GM13976 (cell line): Measurements from ENCODE around the gene RUNDC3A.
A peak's percentile ranks its signal among the peaks of the same experiment; 100 is the strongest.

Source experiments
- DNase-seq: peaks from one replicate; pipeline ENCODE4 v3.0.0; 2012; ENCODE audit warnings: low spot score
- in situ Hi-C: fragments of 300-500 bp; cut with MboI; formaldehyde crosslinking; loops from one replicate; pipeline ENCODE4 v1.12.0; 2022; ENCODE audit warnings: low sequenced_read_pairs, mixed read lengths, inconsistent platforms; ENCODE audit not compliant: unreplicated experiment
- TF ChIP-seq, protein P1 (sequence below): IDR thresholded peaks from 2 replicates; pipeline ENCODE4 v1.5.1; 2012; ENCODE audit warnings: borderline replicate concordance, mild to moderate bottlenecking; ENCODE audit not compliant: insufficient read depth; ENCODE audit errors: extremely low read depth, missing control alignments, control extremely low read depth

Gene RUNDC3A

DNA sequence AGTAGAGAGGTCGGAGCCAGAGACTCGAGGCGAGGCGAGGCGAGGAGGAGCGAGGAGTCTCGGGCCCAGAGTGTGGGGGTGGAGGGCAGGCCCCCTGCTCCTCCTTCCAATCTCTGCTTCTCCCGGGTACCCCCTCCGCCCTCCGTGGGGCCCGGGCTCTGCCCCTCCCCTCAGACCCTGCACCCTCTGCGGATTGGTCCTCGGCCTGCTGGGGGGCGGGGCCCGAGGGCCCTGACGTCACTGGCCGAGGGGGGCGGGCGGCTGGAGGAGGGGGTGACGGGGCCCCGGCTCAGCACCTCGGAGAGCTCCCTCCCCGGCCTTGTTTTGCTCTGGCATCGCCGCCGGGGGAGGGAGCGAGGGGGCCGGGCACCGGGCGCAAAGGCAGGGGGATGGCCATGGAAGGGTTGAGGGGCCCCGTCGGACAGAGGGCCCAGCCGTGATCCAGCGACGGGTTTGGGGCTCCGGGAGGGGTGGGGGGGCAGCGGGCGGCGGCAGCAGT is at the start of gene RUNDC3A:
RUNDC3A (plus strand) TSS at position 282 of the 499 bp plus-strand sequence. CDS start 232 bp downstream, outside the sequence.
- peak; percentile 95 for DNase-seq
- in situ Hi-C loops = no loop called here
- TF ChIP-seq, protein P1, sequence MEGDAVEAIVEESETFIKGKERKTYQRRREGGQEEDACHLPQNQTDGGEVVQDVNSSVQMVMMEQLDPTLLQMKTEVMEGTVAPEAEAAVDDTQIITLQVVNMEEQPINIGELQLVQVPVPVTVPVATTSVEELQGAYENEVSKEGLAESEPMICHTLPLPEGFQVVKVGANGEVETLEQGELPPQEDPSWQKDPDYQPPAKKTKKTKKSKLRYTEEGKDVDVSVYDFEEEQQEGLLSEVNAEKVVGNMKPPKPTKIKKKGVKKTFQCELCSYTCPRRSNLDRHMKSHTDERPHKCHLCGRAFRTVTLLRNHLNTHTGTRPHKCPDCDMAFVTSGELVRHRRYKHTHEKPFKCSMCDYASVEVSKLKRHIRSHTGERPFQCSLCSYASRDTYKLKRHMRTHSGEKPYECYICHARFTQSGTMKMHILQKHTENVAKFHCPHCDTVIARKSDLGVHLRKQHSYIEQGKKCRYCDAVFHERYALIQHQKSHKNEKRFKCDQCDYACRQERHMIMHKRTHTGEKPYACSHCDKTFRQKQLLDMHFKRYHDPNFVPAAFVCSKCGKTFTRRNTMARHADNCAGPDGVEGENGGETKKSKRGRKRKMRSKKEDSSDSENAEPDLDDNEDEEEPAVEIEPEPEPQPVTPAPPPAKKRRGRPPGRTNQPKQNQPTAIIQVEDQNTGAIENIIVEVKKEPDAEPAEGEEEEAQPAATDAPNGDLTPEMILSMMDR = no peak

- no peak for DNase-seq
- in situ Hi-C loops = no loop called here
- TF ChIP-seq, protein P1 = no peak
Observed at GRCh38 chr17:44258811-44259351, 49.5 kb upstream of the RUNDC3A start.

- TF ChIP-seq, protein P1 = no peak
- DNase-seq = no peak
- in situ Hi-C loops = no loop called here
Observed at GRCh38 chr17:44260296-44260695, 48.1 kb upstream of the RUNDC3A start.

- no peak for DNase-seq
- TF ChIP-seq, protein P1 = no peak
Observed at GRCh38 chr17:44262654-44263225, 45.7 kb upstream of the RUNDC3A start.

GRCh38 chr17:44263345-44263902 is 45.0 kb upstream of the RUNDC3A start:
- DNase-seq = no peak
- TF ChIP-seq, protein P1 = no peak
- in situ Hi-C loops = no loop called here

More at GRCh38 chr17:44262654-44263225, 45.7 kb upstream of the RUNDC3A start:
- in situ Hi-C loops = no loop called here

DNA sequence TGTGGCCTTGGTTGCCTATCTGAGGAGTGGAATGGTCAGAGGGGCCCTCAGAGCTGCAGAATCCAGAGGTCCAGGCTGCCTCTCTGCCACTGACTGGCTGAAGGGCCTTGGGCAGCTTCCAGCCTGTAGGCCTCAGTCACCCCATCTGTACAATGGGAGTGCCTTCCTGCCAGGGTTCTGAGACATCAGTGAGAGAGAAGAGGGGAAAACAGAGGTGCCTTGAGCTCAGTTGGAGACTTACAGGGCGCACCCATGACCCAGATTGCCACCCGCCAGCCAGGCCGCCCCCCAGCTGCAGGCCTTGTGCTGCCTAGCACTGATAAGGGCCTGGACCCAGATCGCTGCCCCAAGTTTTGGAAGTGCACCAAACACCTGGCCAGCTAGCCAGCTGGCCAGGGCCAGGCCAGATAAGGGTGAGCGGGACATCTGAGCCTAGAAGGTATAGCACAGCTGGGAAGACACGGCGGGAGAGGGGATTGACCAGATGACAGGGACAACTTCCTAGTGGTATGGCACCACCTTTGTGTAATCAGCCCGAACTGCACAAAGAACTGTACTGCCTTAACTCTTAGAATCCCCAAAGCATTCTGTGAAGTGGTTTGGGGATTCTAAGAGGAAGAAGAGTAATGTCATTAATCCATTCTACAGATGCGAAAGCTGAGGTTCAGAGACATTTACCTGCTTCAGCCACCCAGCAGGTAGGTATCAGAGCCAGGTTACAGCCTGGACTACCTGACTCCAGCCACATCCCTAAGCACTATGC is 41.8 kb upstream of the RUNDC3A start:
- DNase-seq = no peak
- in situ Hi-C loops = no loop called here
- TF ChIP-seq, protein P1 = no peak
